HUDEP-2 (cell line): ENCODE measurements around the gene MFAP1.
"Not testable (repeated sequence)": the region's sequence is repeated elsewhere in the genome, so short reads cannot be mapped to it uniquely, and the experiment has no call there.

Experiments
- DNase-seq, 76 experiments: peaks; one replicate each; lab custom pipeline; 2025; ENCODE audit not compliant: unreplicated experiment in 76 of 76; lab: John Stamatoyannopoulos, UW

Gene MFAP1

GRCh38 chr15:43824302-43825246, at the start of gene MFAP1:
TSS of gene MFAP1 (minus strand) at chr15:43824690. CDS start at chr15:43824569, 121 bp downstream.
- DNase-seq: peak in 75 of 76 experiments; percentile 30 to 96 (median 90)

- no peak for DNase-seq
These were observed 49.2 kb upstream of the MFAP1 start for GRCh38 chr15:43873651-43874050.

GRCh38 chr15:43872416-43873020, 48.0 kb upstream of the MFAP1 start:
- peak in 15 of 76 experiments; percentile 2 to 41 (median 13) for DNase-seq

GRCh38 chr15:43871835-43872234, 47.3 kb upstream of the MFAP1 start:
- no peak for DNase-seq

- DNase-seq: no peak
These were observed 43.9 kb upstream of the MFAP1 start for GRCh38 chr15:43868406-43868805.

GRCh38 chr15:43867096-43867495, 42.6 kb upstream of the MFAP1 start:
- DNase-seq: no peak

GRCh38 chr15:43866636-43867035, 42.1 kb upstream of the MFAP1 start:
- DNase-seq: not testable (repeated sequence)

GRCh38 chr15:43859546-43859945, 35.1 kb upstream of the MFAP1 start:
- DNase-seq: no peak

GRCh38 chr15:43854801-43855200, 30.3 kb upstream of the MFAP1 start:
- DNase-seq: no peak

- no peak for DNase-seq
These were observed 28.1 kb upstream of the MFAP1 start for GRCh38 chr15:43852607-43853006.

GRCh38 chr15:43851251-43851650, 26.8 kb upstream of the MFAP1 start:
- no peak for DNase-seq

GRCh38 chr15:43845421-43845820, 20.9 kb upstream of the MFAP1 start:
- DNase-seq: no peak

GRCh38 chr15:43832485-43832884, 8.0 kb upstream of the MFAP1 start:
- not testable (repeated sequence) for DNase-seq

GRCh38 chr15:43831519-43832052, 7.1 kb upstream of the MFAP1 start:
- DNase-seq: not testable (repeated sequence)

- DNase-seq: not testable (repeated sequence)
These were observed 6.3 kb upstream of the MFAP1 start for GRCh38 chr15:43830691-43831275.

GRCh38 chr15:43829951-43830540, 5.6 kb upstream of the MFAP1 start:
- DNase-seq: not testable (repeated sequence)

GRCh38 chr15:43828061-43828657, 3.7 kb upstream of the MFAP1 start:
- DNase-seq: no peak

GRCh38 chr15:43826508-43827341, 2.2 kb upstream of the MFAP1 start, which contains the start of gene WDR76:
TSS of gene WDR76 (plus strand) at chr15:43827002. CDS start at chr15:43827033, 31 bp downstream.
- peak in 72 of 76 experiments; percentile 15 to 86 (median 72) for DNase-seq

GRCh38 chr15:43826029-43826507, 1.6 kb upstream of the MFAP1 start:
- DNase-seq: no peak
